NOMO-1 treated with DMSO at 0.1 percent for 48 hours (cell line): ENCODE measurements around the gene ZNF14.
"Not testable (repeated sequence)": the region's sequence is repeated elsewhere in the genome, so short reads cannot be mapped to it uniquely, and the experiment has no call there.

Experiments used
- DNase-seq: peaks from one replicate; lab custom pipeline; 2025; ENCODE audit not compliant: unreplicated experiment; lab: John Stamatoyannopoulos, UW

ZNF14 gene

DNA sequence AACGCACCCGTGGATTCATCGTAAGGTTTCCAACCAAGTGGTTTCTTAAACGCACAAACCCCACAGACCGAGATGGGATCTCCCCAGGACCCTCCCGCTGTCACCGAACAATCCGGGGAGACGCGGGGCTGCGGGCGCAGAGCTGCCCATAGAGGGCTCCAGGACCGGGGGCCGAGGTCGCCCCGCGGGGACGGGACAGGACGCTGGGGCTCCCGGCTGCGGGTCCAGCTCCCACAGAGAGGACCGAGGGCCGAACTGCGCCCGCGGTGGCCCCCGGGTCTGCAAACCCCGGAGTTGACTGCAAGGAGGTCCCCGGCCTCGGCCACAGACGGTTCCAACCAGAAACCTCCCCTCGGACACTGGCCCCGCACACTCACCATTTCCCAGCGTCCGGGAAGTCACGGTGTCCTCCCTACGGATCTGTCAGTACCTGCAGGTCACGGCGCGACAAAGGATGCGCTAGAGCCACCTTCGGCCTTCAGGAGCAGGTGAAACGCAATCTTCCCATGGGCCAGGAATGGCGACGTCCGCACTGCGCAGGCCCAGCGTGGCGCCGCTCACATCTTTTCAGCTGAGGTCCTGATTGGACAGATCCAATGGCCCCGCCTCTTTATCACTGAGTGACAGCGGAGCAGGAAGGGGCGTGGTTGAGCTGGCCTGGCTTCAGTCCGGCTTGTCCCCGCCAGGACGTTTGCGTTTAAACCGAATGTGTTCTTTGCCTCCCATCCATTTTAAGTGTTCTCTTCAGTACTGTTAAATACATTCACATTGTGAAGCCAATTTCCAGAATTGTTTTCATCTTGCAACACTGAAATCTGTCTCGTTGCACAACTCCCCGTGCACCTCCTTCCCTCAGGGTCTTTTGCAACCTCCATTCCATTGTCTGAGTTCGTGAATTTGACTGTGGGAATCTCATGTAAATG lies at the start of gene ZNF14:
ZNF14 (minus strand) TSS at position 534 of the 923 bp plus-strand sequence; CDS start at position 380, 154 bp downstream.
- no peak for DNase-seq

DNA sequence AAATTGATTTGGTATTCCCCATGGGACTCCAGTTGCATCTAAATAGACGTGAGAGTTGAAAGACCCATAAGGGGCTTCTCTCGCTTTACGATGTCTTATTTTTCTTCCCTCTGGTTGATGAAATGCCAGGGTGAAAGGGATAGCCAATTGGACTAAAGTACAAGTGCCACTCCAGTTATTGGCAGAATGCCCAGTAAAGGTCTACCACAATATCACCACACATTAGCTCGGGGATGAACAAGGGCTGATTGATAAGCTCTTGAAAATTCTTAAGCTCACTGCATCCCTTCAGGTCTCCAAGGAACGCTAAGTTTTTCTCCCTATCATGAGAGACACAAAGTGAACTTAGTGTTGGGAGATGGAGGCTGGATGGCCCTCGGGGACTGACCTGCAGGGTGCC lies 48.9 kb upstream of the ZNF14 start:
- DNase-seq, result not testable (repeated sequence)

DNA sequence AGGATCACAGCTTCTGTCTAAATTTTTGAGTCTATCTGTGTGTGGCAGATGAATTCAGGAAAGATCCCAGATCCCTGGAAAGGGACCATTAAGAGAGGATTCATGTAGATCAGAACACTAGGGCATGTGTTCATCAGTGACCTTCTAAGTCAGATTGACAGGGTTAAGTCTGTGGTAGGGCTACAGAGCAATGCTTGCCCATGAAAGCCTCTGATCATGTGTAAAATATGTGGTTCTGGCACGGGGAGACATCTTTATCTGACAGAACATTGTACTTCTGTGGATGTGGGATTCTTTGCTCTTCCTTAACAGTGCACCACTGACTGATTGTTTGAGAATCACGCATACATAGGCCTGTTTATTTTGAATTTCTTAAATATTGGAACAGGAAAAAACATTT lies 45.8 kb upstream of the ZNF14 start:
- DNase-seq, result no peak

DNA sequence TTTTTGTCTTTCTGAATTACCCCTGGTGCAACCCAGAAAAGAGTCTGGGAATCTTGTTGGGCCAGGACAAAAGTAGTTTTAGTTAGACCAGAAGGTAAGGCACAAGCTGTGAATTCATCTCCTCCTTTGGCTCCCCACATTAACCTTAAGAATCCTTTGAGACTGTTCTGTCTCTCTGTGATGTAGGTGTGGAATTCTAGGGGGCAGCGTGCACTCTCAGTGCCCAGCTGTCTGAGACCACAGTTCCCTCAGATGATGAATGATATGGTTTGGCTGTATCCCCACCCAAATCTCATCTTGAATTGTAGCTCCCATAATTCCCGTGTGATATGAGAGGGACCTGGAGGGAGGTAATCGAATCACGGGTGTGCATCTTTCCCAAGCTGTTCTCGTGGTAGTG lies 44.8 kb upstream of the ZNF14 start:
- no peak for DNase-seq

DNA sequence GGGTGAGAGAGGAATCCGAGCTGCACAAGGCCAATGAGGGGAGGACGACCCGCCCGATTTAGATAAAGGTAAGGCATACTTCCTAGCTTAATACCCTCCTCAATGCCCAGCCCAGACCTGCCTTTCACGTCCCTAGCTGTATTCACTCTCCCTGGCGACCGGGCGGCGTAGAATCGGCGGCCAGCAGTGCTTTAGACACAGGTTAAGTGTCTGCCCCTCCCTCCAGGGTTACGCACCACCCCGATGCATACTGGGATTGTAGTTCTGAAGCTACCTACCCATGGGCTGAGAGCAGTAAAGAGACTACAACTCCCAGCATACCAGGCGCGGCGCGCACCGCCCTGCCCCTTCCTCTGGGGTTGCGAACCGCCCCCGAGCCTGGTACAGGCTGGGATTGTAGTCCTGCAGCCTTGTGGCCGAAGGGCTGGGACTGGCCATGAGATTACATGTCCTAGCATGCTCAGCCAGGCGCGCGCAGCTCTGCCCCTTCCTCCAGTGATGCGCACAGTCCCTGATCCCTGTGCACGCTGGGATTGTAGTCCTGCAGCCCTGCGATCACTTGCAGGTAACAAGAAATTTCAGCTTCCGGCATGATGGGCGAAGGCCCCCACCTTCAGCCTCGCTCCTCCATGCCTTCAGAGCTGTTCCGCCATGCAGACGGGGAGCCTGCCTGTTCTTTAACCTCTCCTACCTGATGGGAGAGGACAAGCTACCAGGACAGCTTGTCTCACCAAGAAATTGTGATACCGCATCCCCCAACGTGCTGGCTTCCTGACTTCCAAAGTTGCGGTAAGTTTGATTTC lies 43.5 kb upstream of the ZNF14 start:
- DNase-seq, result peak; percentile 98

GRCh38 chr19:19775891-19776205 lies 42.9 kb upstream of the ZNF14 start:
- peak; percentile 23 for DNase-seq

DNA sequence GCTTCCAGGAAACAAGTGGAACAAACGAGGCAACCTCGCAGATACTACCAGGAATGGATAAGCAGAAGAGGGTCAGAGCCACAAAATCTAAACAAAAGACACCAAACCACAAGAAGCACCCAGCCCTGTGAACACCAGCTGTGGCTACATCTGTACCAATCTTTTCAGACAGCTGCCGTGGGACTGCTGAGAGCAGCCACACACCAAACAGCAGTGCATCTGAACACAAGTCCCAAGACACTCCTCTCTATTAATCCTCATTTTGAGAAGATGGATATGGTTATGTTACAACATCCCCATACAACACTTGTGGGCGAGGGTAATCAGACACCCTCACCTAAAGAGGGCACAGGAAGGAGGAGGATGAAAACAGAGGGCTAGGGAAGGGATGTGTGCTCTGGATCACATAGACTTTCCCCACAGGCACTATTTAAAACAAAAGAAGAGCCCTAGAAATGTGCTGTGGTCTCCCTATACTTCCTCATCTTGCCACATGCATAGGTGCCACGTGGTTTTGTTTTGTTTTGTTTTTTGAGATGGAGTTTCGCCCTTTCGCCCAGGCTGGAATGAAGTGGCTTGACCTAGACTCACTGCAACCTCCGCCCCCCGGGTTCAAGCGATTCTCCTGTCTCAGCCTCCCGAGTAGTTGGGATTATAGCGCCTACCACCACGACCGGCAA lies 41.6 kb upstream of the ZNF14 start:
- DNase-seq, result no peak

GRCh38 chr19:19771963-19772362 lies 39.1 kb upstream of the ZNF14 start:
- not testable (repeated sequence) for DNase-seq

- DNase-seq, result not testable (repeated sequence)
Observed at GRCh38 chr19:19769971-19770370, 37.1 kb upstream of the ZNF14 start.

DNA sequence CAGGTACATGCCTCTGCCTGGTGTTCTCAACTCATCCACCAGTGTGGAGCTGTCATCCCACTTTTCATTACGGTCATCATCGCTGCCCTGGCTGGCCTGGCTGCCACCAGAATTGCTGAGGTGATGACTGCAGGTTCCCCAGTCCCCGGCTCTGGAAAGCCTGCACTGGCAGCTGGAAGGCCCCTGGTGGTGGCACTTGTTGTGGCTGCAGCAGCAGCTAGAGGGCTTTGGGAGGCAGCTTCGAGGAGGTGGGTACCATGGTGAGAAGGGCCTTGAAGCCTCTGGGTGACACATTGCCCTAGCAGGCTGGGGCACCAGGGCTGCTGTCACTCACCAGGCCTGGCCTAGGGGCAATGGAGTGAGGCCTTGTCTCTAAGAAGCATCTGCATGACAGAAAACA lies 25.3 kb upstream of the ZNF14 start:
- no peak for DNase-seq

GRCh38 chr19:19752760-19753403 lies 20.0 kb upstream of the ZNF14 start:
- DNase-seq, result no peak

GRCh38 chr19:19751846-19752245 lies 18.9 kb upstream of the ZNF14 start:
- DNase-seq, result no peak

DNA sequence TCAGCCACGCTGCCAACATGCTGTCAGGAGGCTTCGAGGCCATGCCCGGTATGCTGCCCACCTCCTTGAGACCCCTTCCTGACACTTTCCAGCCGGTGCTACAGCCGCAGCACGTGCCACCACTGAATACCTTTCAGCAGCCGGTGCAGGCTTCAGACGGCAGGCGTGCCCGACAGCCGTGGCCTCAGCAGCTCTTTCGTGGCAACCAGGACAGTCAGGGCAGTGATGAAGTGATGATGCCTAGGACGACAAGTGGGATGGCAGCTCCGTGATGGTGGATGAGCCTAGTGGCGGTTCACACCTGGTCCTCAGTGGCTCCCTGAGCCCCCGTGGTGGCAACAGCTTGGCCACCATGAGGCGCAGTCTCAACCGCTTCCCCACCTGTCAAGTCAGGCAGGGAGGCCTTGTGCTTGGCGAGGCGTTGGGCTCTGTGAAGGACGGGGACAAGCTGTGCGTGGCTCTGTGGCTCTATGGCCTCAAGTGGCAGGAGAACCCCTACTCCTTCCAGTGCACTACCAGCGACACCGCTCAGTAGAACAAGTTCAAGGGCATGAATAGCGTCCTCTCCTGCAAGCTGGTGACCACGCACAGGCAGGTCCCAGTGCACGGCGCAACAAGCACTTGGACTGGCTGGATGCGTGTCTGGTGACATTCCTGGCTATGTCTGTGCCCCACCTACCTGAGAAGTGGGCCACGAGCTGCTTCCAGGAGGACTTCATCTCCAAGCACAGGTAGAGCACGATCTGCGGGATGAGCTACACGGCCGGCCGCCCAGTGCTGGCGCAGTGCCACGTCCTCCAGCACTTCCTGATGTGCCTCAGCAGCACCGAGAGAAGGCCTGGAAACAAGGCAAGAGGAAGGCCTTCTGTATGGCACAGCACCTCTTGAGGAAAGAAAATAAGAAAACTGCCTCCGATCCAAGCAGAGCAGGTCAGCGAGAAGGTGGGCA lies 18.2 kb upstream of the ZNF14 start:
- DNase-seq, result no peak

GRCh38 chr19:19749908-19750841 lies 17.3 kb upstream of the ZNF14 start:
- no peak for DNase-seq

DNA sequence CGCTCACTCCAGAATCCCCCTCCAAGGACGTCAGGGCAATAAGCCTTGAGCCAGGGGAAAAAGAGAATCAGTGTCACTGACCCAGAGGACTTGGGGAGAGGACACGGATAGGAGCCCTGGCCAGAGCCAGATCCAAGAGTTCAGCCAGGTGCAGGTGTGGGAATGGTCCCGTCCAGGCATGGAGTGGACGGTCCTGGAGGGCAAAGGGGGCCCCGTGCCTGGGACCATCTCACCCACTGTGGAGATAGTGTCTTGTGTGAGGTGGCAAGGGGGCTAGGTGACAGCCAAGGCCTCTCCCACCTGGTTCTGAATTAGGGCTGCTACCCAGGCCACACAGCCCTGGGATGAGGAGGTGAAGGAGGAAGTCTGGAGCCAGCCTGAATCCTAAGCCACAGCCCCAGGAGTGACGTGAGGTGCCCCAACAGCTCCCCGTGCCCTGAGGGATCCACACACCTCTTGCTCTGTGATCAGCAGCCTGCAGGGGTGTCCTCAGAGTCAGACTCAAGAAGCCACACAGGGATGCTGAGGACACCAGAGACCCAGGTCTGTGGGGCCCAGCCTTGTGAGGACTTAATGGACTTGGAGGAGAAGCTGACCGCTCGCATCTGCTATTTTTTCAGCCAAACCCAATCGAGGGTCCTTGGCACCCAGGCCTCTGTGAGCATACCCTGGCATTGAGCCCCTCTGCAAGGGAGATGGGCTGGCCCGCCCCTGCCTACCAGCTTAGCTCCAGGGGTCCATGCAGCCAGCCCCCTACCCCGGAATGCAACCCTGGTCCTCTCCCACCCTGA lies 16.4 kb upstream of the ZNF14 start:
- no peak for DNase-seq

- no peak for DNase-seq
Observed at GRCh38 chr19:19748249-19748938, 15.5 kb upstream of the ZNF14 start.
